Subcutaneous adipose tissue (tissue), 4 donors: ENCODE measurements around the gene INVS. TPM values are rescaled to one million over a fixed set of nuclear protein-coding genes. Genes with fewer than 3 reads are reported as not detected.

Experiments used
- CTCF ChIP-seq: fragments of 450-650 bp; IDR thresholded peaks from one replicate; pipeline ENCODE4 v1.5.1; 2016; ENCODE audit warnings: low read depth, mild to moderate bottlenecking, control low read depth, antibody characterized with exemption, moderate library complexity
- total RNA-seq, 4 donors: library from RNA; depleted of rRNA; stranded (reverse); fragments of >200 nt; gene quantifications; one replicate each; pipeline ENCODE4 v1.1.0, GENCODE V29; 2016

INVS gene
- total RNA-seq, 4 donors from 2014 or later: 33.0 to 36.4 (median 35.9) TPM

DNA sequence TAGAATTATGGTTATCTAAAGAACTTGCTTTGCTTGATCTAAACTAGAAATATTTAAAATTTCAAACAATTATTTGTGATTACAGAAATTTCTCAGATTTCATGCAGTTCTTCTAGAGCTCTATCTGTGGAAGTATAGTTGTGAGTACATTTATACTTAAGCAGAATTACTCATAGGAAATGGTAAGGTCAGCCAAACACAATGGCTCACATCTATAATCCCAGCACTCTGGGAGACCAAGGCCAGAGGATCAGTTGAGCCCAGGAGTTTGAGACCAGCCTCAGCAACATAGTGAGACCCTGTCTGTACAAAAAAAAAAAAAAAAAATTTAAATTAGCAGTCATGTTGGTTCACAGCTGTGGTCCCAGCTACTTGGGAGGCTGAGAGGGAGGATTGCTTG, 71.0 kb downstream of the INVS start:
- no peak for TF ChIP-seq CTCF

GRCh38 chr9:100170556-100170955, 71.5 kb downstream of the INVS start:
- no peak for TF ChIP-seq CTCF

DNA sequence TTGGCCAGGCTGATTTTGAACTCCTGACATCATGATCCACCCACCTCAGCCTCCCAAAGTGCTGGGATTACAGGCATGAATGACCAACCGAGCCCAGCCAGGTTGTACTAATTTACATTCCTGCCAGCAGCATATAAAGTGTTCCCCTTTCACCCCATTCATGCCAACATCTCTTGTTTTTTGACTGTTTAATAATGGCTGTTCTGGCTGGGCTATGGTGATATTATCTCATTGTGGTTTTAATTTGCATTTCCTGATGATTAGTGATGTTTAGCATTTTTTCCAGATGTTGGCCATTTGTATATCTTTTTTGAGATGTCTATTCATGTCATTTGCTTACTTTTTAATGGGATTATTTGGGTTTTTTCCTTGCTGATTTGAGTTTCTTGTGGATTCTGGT, 87.3 kb downstream of the INVS start:
- no peak for TF ChIP-seq CTCF

GRCh38 chr9:100190339-100190738, 91.3 kb downstream of the INVS start:
- TF ChIP-seq CTCF: no peak

- no peak for TF ChIP-seq CTCF
These were observed 92.2 kb downstream of the INVS start for GRCh38 chr9:100191264-100191663.

DNA sequence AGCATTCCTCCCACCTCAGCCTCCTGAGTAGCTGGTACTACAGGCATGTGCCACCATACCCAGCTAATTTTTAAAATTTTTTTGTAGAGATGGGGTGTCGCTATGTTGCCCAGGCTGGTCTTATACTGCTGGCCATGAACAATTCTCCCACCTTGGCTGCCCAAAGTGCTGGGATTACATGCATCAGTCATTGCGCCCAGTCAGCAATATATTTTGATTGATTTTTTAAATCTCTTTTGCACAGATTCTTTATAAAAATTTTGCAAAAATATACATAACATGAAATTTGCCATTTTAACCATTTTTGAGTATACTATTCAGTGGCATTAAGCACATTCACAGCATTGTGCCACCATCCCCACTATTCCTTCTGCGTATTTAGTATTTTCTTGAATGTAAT, 94.0 kb downstream of the INVS start:
- no peak for TF ChIP-seq CTCF

DNA sequence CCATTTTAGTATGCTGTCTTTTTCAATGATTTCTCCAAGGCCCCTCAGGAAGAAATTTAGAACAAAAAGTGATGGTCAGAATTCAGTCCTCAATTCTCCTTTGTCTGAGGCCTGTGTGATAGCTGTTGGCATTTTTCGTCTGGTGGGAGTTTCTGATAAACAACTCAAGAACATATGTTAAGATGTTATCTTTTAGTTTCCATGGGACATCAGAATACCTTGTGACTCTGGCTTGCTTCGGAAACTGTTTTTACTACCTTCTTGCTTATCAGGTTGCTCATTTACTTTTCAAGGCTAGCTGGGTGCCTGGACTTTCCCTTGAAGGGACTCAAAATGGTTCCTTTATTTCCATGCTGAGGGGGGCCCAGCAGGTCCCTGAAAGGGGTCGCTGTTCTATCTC, 97.2 kb downstream of the INVS start:
- TF ChIP-seq CTCF: no peak
